A673 (cell line): ENCODE measurements around the gene PLD2.

Experiments used
- CTCF ChIP-seq: fragments of 300-800, 200-600 bp; sonication (generic); conservative IDR thresholded peaks from 2 replicates; pipeline ENCODE4 v1.5.1; 2017; ENCODE audit warnings: low read depth, mild to moderate bottlenecking, antibody characterized with exemption, low read length, moderate library complexity, mixed read lengths
- EZH2 ChIP-seq: fragments of 200-600 bp; sonication (generic); IDR thresholded peaks from 2 replicates; pipeline ENCODE4 v1.6.1; 2017; ENCODE audit warnings: borderline replicate concordance, low read depth, mild to moderate bottlenecking, mixed read lengths, antibody characterized with exemption, low read length; ENCODE audit not compliant: poor library complexity, severe bottlenecking

- TF ChIP-seq CTCF (no peak), EZH2 (no peak)
Observed at GRCh38 chr17:4837471-4838308, 30.7 kb downstream of the PLD2 start.
